ENCODE results near the gene DACH2.

DNA sequence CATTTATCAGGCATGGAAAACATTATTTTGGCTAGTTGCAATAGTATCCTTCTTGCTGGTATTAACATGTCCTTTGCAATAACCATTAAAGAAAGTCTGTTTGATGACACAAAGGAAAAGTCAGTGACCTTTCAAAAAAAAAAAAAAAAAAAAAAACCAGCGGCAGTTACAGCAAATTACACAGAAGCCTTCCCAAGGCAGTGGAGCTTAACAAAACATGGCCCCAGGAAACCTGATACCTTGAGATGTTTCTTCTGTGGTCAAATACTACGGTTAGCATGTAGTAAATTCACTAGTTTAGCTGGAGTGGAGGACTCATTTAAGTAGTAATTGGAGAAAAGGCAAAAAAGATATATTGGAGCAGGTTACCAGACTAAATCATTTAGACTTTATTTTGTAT lies 359.1 kb downstream of the DACH2 start:
- TF ChIP-seq, protein P1, sequence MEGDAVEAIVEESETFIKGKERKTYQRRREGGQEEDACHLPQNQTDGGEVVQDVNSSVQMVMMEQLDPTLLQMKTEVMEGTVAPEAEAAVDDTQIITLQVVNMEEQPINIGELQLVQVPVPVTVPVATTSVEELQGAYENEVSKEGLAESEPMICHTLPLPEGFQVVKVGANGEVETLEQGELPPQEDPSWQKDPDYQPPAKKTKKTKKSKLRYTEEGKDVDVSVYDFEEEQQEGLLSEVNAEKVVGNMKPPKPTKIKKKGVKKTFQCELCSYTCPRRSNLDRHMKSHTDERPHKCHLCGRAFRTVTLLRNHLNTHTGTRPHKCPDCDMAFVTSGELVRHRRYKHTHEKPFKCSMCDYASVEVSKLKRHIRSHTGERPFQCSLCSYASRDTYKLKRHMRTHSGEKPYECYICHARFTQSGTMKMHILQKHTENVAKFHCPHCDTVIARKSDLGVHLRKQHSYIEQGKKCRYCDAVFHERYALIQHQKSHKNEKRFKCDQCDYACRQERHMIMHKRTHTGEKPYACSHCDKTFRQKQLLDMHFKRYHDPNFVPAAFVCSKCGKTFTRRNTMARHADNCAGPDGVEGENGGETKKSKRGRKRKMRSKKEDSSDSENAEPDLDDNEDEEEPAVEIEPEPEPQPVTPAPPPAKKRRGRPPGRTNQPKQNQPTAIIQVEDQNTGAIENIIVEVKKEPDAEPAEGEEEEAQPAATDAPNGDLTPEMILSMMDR (IDR thresholded peaks at IDR 0.05): no peak
- no peak for TF ChIP-seq POLR2A (IDR thresholded peaks at IDR 0.05)
